ENCODE measurements around the gene LITAFD. TPM values are rescaled to one million over a fixed set of nuclear protein-coding genes. Genes with fewer than 3 reads are reported as not detected.
"Not testable (repeated sequence)": the region's sequence is repeated elsewhere in the genome, so short reads cannot be mapped to it uniquely, and the experiment has no call there.

The LITAFD gene
- total RNA-seq, 1 experiment from 2014 or later, result not detected

DNA sequence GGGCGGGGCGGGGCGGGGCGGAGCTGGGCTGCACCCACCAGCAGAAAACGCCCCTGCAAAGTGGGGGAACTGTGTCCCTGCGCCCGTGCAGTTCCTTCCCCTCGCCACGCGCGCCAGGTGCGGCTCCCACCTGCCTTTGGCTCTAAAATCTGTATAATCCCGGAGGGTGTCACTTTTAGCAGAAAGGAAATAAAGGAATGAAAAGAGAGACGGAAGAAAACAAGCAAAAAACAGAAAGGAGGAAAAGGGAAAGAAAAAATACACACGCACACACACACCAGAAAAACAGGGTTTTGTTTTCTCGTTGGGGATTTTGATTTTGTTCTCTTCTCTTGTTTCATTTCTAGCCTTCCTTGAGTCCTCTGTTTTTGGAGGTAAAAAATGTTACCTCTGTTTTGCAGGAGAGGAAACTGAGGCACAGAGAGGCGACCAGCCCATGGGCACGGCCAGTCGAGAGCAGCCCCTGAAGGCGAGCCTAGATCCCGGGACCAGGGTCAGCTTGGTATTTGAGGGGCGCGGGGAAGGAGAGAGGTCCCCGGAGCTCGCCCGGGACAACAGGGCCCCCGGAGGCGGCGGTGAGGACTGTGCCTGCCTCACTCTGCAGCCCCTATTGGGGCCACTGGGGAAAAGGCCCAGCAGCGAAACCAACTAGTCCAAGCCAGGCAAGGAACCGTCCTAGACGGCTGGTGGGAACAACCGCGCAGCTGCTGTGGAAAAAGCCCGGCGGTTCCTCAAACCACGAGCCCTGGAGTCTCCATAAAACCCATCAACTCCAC is 12.8 kb upstream of the LITAFD start:
- H3K9me3 ChIP-seq, result no peaks in the 10 kb centered on the region
- H3K4me3 ChIP-seq (ENCODE audit: low read depth, low read length), result peak overlapping the region; percentile 49
- peak; percentile 51 to 66 for DNase-seq
- H3K27me3 ChIP-seq (replicated peaks; ENCODE audit: control insufficient read depth, insufficient read depth, low read length), result no peaks in the 10 kb centered on the region
- CTCF ChIA-PET, result interaction anchor here (0.6 to 2.4 kb wide), 12 partner anchors 9 to 222 kb away, joined by 3 to 8 read pairs (median 5); no protein-coding TSS in a partner anchor
- no TSS peak for BruUV-seq (replicated peaks)
- intact Hi-C loops (cut with micrococcal nuclease; ENCODE audit: unreplicated experiment), result loop anchor here (1.0 to 5.0 kb wide), 3 partner anchors 9 to 223 kb away; partner anchors contain the start of genes HAPSTR1, PMM2 and TMEM186
- Mint-ChIP-seq H3K9me3 (ENCODE audit: unreplicated experiment) (no peaks in the 10 kb centered on the region), H3K27me3 (ENCODE audit: insufficient read depth, unreplicated experiment) (no peaks in the 10 kb centered on the region), H3K4me3 (ENCODE audit: unreplicated experiment) (peak overlapping the region; percentile 97), H3K4me1 (ENCODE audit: low read depth, unreplicated experiment) (peaks cover 8% of the 10 kb centered on the region), H3K27ac (ENCODE audit: unreplicated experiment) (peak overlapping the region; percentile 86), H3K36me3 (ENCODE audit: insufficient read depth, unreplicated experiment) (peaks cover 23% of the 10 kb centered on the region)
- TF ChIP-seq, protein P1, sequence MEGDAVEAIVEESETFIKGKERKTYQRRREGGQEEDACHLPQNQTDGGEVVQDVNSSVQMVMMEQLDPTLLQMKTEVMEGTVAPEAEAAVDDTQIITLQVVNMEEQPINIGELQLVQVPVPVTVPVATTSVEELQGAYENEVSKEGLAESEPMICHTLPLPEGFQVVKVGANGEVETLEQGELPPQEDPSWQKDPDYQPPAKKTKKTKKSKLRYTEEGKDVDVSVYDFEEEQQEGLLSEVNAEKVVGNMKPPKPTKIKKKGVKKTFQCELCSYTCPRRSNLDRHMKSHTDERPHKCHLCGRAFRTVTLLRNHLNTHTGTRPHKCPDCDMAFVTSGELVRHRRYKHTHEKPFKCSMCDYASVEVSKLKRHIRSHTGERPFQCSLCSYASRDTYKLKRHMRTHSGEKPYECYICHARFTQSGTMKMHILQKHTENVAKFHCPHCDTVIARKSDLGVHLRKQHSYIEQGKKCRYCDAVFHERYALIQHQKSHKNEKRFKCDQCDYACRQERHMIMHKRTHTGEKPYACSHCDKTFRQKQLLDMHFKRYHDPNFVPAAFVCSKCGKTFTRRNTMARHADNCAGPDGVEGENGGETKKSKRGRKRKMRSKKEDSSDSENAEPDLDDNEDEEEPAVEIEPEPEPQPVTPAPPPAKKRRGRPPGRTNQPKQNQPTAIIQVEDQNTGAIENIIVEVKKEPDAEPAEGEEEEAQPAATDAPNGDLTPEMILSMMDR (IDR thresholded peaks at IDR 0.05; ENCODE audit: insufficient read depth in 1 of 2, low read depth in 1 of 2, low read length in 1 of 2, severe bottlenecking in 1 of 2, unreplicated experiment in 1 of 2), result peak; percentile 36 to 47
- POLR2A ChIA-PET, result interaction anchor here (0.5 to 1.6 kb wide), 10 partner anchors 9 to 222 kb away, joined by 3 to 13 read pairs (median 4); partner anchors contain the start of genes ABAT, HAPSTR1, PMM2 and TMEM186
- H3K36me3 ChIP-seq (ENCODE audit: control insufficient read depth, insufficient read depth, low read length), result no peaks in the 10 kb centered on the region
- peaks cover 34% of the 10 kb centered on the region for H3K4me1 ChIP-seq

GRCh38 chr16:8869988-8870241 is 12.2 kb upstream of the LITAFD start:
- H3K27me3 ChIP-seq (replicated peaks; ENCODE audit: control insufficient read depth, insufficient read depth, low read length); H3K27me3 Mint-ChIP-seq (ENCODE audit: insufficient read depth, unreplicated experiment); H3K9me3 ChIP-seq; H3K4me3 ChIP-seq (ENCODE audit: low read depth, low read length); H3K4me3 Mint-ChIP-seq (ENCODE audit: unreplicated experiment); DNase-seq; H3K4me1 Mint-ChIP-seq (ENCODE audit: low read depth, unreplicated experiment); CTCF ChIA-PET; BruUV-seq (replicated peaks); POLR2A ChIA-PET; H3K36me3 ChIP-seq (ENCODE audit: control insufficient read depth, insufficient read depth, low read length); H3K9me3 Mint-ChIP-seq (ENCODE audit: unreplicated experiment); H3K27ac Mint-ChIP-seq (ENCODE audit: unreplicated experiment): not testable (repeated sequence)
- intact Hi-C loops (cut with micrococcal nuclease; ENCODE audit: unreplicated experiment), result loop anchor here (1.0 to 5.0 kb wide), 3 partner anchors 8 to 222 kb away; partner anchors contain the start of genes HAPSTR1, PMM2 and TMEM186
- H3K36me3 Mint-ChIP-seq (ENCODE audit: insufficient read depth, unreplicated experiment), result peaks cover 22% of the 10 kb centered on the region
- H3K4me1 ChIP-seq, result peaks cover 29% of the 10 kb centered on the region

DNA sequence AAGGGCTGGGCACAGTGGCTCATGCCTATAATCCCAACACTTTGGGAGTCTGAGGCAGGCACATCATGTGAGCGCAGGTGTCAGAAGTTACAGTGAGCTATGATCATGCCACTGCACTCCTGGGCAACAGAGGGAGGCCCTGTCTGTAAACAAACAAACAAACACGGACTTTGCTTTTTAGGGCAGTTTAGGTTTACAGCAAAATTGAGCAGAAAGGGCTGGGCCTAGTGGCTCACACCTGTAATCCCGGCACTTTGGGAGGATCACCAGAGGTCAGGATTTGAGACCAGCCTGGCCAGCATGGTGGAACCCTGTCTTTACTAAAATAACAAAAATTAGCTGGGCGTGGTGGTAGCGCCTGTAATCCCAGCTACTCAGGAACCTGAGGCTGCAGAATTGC is 10.1 kb upstream of the LITAFD start:
- no peak overlapping the region for H3K4me3 Mint-ChIP-seq (ENCODE audit: unreplicated experiment)
- H3K4me1 ChIP-seq, result peaks cover 15% of the 10 kb centered on the region
- BruUV-seq (replicated peaks), result no TSS peak
- H3K27me3 ChIP-seq (replicated peaks; ENCODE audit: control insufficient read depth, insufficient read depth, low read length), result no peaks in the 10 kb centered on the region
- POLR2A ChIA-PET, result no interaction called here
- H3K4me1 Mint-ChIP-seq (ENCODE audit: low read depth, unreplicated experiment), result no peaks in the 10 kb centered on the region
- H3K36me3 ChIP-seq (ENCODE audit: control insufficient read depth, insufficient read depth, low read length), result no peaks in the 10 kb centered on the region
- DNase-seq, result no peak
- H3K9me3 ChIP-seq, result no peaks in the 10 kb centered on the region
- no peak overlapping the region for H3K4me3 ChIP-seq (ENCODE audit: low read depth, low read length)
- CTCF ChIA-PET, result no interaction called here
- TF ChIP-seq, protein P1 (IDR thresholded peaks at IDR 0.05; ENCODE audit: insufficient read depth in 1 of 2, low read depth in 1 of 2, low read length in 1 of 2, severe bottlenecking in 1 of 2, unreplicated experiment in 1 of 2), result no peak
- H3K27ac Mint-ChIP-seq (ENCODE audit: unreplicated experiment), result no peak overlapping the region
- no peaks in the 10 kb centered on the region for H3K9me3 Mint-ChIP-seq (ENCODE audit: unreplicated experiment)
- H3K27me3 Mint-ChIP-seq (ENCODE audit: insufficient read depth, unreplicated experiment), result no peaks in the 10 kb centered on the region
- H3K36me3 Mint-ChIP-seq (ENCODE audit: insufficient read depth, unreplicated experiment), result peaks cover 16% of the 10 kb centered on the region
- intact Hi-C loops (cut with micrococcal nuclease; ENCODE audit: unreplicated experiment), result no loop called here
